Activated naive CD4-positive, alpha-beta T cell treated with anti-CD3 and anti-CD28 coated beads, Interleukin-2, amount 50 U/mL, for 16 hours (primary cell): Measurements from ENCODE around the gene PGAP1.

Source experiments
- DNase-seq: peaks from one replicate; pipeline ENCODE4 v3.0.0-alpha.2; 2020

PGAP1 gene

DNA sequence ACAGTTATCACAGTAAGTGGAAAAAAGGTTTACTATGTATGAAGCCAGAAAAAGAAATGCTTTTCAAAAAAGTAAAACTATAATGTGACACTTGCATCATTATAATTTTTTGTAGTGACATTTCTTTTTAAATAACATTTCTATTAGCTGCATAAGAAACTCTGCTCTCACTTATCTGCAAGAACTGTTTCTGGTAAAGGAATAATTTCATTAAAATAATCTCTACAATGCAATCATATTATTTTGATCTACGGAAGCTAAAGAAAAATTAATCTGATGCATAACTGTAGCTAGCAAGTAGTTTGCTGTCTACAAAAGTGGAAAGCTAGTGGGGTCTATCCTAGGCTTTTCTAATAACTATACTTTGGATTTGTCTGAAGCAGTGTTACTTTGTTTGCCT is 50.1 kb downstream of the PGAP1 start:
- no peak for DNase-seq

DNA sequence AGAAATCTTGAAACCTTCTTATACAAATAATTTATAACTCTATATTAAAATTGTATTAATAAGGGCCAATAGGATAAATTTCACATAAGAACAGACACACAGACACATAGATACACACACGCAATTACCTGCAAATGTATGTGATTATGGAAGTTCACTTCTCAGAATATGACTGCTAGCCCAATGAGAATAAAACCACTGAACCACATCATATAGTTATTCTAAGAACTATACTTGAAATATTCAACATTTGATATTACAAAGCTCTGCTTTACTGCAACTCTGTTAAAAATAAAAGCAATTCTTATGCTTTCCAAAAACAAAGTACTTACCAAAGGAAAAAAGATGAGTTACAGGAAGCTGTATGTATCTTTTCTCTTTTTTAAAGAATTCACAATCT is 51.1 kb downstream of the PGAP1 start:
- no peak for DNase-seq

DNA sequence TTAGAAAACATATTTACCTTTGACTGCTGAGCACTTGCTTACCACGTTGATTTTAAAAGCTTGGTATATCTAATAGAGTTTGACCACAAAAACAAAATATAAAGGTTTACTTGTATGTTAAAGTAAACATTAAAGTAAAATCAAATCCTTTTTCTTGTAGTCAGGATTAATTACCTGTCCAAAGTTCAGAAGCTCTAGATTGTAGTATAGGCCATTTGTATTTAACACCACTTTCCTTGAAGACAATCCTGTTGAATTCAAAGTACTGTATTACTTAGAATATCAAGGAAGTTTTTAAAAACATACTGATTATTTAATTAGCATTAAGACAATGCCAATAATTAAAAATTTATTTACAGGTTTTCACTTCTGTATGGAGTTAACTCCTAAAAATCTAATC is 53.0 kb downstream of the PGAP1 start:
- no peak for DNase-seq

DNA sequence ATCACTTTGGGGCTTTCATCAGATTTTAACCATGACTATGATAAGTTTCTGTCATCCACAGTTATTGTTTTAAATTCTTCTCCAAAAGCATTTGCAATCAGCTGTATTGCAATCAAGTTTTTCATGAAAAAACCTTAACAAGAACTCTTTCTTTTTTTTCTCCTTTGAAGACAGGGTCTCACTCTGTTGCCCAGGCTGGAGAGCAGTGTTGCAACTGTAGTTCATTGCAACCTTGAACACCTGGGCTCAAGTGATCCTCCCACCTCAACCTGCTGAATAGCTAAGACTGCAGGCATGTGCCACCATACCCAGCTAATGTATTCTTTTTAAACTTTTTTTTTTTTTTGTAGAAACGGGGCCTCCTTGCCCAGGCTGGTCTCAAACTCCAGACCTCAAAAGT is 71.9 kb downstream of the PGAP1 start:
- DNase-seq, result no peak

DNA sequence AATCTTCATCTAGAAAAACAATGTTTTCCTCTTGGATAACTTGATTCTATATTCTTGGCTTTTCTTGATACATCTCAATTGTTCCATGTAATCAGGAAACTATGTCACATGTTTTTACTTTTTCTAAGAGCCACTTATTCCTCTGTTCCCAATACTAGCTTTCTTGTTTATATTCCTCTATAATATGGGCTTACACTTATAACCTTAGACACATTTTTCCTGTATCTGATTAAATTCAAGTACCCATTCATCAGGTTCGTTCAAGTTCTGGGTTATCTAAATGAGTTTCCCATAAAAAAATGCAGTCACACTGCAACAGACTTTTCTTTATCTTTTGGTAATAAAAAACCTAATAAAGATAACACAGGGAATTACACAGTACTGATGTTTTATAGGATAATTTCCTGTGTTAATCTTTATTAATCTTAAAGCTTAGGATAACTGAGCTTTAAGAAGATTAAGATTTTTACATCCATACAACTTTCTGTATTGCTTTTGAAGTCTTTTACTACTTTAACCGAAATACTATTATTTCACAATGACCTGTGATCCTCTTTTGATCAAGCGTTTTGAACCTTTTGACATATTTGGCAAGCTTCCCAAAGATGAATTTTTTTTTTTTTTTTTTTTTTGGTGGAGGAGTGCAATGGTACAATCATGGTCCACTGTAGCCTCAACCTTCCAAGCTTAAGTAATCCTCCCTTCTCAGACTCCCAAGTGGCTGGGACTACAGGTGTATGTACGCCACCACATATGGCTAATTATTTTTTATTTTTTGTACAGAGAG is 73.0 kb downstream of the PGAP1 start:
- DNase-seq, result no peak

DNA sequence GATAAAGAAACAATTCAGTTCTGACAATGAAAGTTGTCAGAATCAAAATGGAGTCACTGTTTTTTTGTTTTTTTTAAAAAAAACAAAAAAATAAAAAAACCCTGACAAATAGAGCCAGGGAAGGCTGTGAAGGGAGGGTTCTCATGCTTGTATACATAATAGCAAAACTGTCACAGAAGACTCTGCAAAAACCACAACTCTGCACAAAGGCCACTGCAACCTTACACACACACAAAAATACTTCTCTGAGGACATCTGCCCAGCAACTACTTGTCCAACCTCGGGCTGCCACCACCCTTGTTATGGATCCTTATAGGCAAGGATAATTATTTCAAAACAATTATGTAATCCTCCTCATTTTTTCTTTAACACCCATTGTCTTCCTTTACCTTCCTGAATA is 75.4 kb downstream of the PGAP1 start:
- no peak for DNase-seq

DNA sequence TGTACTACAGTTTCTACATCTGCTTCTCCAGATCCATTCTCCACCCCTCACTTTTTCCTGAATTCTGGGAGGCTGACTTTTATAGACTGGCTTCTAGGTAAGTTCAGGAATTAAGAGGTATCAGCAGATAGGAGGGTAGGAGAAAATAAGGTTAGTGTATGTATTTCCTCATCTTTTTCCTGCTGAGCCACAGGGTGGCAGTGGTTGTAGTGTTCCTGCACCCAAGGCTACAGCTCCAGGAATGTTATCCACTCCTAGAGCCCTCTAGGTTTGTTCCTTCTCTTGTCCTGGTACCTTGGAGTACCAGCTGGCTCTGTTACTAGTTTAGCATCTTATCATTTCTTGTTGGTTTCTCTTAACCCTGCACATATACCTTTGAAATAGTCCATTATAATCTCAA is 76.6 kb downstream of the PGAP1 start:
- no peak for DNase-seq

DNA sequence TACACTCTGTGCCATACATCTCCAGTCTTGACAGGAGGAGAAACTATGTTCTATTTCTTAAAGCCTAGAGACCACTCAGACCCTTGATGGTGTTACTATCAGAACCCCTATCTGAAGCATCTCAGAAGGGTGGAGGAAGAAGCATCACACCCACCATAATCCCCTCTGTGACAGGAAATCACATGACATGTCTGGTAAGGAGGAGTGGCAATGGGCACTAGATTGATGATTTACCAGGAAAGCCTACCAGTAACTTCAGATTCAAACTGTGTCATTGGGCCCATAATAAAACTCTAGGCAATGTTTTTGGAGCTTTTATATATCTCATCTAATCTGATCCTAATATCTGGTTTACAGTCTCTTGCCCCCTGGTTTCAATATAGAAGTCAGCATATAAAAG is 80.2 kb downstream of the PGAP1 start:
- no peak for DNase-seq

DNA sequence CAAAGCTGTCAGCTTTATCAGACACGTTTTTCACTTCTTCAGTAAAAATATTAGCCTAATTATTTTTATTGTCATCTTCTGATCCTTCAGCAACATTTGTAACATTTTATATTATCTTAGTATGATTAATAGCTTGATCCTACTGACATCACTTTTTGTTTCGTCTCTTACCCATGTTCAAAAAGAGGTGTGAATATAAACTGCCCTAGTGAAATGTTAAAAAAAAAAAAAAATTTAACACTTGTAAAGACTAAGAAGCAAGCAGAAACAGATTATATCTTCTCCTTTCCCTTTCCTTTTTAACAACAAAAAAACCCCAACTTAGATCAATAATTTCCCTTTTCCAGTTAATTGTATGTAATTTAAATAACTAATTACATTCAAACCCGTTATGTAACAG is 81.1 kb downstream of the PGAP1 start:
- DNase-seq, result no peak

DNA sequence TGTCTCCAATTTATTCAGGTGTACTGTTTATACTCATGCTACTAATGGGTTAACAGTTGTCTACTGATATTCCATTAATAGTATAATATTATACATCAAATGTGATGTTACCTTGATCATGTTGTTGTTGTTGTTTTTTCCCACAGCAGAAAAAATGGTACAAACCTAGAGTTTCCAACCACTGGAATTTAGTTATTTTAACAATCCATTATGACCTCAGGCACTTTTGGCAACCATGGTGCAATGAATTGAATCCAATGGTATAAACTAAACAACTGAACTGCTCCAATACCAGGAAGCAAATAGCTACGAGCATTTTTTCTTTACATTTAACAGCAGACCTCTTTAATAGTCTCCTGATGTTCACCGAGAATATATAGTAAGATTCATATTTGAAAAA is 86.3 kb downstream of the PGAP1 start:
- DNase-seq, result no peak

DNA sequence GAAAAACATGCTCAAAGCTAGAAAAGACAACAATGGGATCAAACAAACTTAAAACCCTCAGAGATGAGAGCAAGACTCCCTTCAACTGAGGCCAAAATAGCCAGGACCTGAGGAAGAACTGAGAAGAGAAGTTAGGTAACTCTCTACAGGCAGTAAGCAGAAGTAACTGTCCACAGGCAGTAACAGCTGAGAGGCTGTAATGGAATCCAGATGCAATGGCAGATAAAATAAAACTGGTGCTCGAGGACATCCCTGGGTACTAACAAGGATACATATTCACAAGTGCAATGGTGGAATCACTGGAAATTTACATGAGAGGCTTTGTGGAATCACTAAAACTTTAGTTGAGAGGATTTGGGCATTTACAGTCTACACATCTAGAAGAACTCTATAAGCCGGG is 86.9 kb downstream of the PGAP1 start:
- no peak for DNase-seq

DNA sequence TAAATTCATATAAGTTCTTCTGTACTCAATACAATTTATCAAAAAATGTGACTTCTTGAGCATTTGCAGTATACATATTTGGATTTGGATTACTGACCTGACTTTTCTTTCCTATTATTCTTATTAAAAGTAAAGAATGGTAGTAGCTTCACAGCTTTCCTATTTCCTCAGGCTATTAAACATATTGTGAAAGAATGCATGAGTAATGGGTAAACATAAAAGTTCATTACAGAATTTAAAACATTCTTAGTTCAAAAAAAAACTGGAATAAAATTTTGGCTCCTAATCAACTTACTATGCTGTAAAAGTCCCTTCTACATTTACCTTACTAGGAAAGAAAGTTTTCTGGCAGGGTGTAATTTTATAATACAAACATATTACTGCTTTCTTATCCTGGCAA is 90.1 kb downstream of the PGAP1 start:
- no peak for DNase-seq

DNA sequence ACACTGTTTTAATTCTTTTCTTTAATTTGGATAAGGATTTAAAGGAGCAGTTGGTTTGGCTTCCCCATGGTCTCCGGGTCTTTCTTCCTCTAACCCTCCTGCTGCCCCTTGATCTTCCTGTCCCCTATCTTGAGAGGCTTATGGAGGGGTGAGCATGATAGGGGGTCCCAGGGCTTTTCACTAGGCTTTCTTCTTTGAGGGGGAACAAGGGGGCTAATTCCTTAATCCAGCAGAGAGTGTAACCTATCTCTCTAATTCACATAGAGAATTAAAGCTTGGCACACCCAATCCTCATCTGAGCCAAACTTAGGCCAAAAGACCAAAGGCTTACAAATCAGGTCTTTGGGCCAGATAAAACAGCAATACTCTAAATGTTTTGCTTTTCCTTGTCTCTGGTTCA is 95.8 kb downstream of the PGAP1 start:
- DNase-seq, result no peak

DNA sequence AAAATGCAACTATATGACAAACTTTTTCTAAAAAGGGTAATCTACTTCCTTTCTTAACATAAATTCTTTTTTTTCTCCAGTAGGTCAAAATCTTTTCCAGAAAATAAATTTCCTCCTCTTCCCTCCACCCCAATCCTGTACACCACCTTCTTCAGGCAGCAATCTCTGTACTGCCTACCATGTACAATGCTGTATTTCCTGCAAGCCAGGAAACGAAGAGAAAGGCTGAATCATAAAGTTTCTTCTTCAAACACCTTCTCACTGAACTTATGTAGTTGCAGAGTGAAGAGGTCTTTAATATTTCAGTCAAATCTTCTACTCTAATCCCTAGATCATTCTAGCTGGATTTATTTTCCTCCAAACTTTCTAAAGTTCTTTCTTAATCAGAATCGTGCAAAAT is 99.2 kb downstream of the PGAP1 start:
- no peak for DNase-seq

DNA sequence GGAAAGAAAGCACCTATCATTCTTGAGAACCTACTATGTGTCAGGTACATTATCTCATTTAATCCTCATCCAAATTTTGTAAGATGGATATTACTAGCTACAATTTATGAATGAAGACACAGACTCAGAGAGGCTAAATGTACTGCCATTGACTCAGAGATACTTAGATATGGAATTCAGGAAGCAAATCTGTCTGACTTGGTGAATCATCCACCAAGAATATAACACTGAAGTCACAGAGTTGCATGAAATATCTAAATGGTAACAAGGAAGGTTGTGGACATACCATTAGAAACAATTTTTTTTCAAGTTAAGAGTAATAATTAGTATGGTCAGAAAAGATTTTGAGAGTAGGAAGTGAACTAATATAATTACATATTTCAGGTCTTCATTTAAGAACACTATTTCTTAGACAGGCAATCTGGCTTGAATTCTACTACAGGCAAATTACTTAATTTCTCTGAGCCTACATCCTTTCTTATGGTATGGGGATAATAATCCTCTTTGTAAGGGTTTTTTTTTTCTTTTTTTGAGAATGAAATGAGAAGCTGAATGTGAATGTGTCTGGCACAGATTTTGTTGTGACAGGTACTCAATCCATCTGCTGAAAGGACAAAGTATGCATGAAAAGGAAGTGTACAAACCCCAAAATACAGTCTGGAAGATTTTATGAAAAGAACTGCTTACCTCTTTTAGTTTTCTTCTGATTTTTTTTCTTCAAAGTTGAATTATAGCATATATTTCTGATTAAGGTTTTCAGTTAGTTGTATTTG is 102.6 kb downstream of the PGAP1 start:
- no peak for DNase-seq

DNA sequence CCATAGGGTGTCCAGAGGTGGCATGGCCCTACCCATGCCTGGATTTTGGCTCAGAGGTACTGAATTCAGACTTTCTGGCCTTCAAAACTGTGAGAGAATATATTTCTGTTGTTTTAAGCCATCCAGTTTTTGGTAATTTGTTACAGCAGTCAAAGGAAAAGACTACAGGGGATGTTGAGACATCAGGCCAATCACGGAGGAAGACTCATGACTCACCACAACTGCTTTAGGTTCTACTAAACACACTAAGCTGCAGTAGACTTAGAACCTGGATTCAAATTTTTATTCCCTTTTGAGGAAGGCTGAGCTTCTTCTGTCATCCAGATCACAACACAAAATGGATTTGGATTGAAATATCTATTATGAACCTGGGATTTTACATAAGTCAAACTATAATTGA is 105.3 kb downstream of the PGAP1 start:
- DNase-seq, result no peak

DNA sequence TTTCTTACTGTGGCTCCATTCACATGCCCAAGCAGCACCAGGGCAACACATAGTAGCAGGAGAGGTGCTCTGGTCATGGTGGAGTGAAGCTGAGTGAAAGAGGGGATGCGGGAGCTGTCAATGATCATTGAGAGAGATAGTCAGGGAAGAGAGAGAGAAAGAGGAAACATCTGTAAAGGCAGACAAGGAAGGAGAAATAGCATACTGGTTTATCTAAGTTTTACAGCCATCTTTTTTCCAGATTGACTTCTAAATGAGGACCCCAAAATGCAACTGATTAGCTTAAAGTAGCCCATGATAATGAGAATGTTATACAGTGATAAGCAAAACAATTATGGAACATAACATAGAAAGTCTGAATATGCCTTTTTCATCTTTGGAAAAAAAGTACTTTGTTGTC is 117.2 kb downstream of the PGAP1 start, which contains the start of gene C2orf66:
C2orf66 (minus strand) TSS at position 96 of the 400 bp plus-strand sequence; CDS start at position 77, 19 bp downstream.
- no peak for DNase-seq

DNA sequence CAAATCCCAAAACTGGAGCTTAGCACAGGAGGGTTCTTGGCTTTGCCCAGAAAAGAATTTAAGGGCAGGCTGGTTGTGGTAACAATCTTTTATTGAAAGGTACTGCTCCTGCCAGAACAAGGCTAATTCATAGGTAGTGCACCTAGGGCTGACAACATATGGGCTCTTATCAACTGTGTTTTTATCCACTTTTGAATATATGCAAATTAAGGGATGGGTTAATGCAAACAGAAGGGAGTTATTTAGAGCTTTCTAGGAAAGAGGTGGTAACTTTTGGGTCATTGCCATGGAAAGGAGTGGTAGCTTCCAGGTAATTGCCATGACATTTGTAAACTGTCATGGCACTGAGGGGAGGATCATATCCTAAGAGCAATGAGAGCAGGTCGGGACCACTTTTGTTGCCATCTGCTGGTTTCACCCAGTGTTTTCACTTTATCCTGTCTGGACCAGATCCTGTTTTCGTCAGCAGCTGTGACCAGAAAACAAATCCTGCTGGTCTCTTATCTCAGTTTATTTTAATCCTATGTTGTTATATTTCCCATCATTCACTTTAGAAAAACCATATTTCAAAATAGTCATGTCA is 118.3 kb downstream of the PGAP1 start:
- no peak for DNase-seq

DNA sequence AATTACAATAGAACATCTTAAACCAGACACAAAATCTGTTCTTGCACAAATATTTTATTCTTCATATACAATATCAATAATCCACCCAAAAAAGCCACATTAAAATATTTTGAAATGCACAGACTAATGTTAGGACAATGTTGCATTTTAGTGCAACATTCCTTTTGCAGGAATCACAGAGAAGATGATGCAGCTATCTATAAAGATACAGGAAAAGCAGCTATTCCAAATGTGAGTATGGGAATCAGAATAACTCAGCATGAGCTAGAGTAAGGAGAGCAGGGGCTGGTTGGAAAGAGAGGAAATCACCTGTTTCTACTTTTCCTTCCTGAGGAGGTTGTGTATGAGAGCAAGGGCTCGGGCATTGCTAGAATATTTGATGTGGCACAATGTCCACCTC is 122.1 kb downstream of the PGAP1 start:
- DNase-seq, result no peak

DNA sequence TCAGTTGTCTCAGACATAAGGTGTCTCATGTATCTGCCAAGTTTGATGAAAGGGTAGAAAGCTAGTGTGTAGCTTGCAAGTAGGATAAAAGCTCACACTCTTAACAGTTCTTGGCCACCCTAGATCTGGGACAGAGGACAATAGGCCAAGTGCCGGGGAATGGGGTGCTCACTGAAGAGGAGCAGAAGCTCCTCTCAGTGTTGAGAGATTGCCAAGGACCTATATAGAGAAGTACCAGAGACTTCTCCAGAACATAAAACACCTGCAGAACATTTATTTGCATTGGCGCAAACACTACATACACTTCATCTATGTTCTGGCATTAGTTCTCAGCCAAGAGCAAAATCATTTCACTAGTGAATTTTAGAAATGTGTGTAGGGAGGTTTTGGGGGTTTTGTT is 124.1 kb downstream of the PGAP1 start:
- no peak for DNase-seq

DNA sequence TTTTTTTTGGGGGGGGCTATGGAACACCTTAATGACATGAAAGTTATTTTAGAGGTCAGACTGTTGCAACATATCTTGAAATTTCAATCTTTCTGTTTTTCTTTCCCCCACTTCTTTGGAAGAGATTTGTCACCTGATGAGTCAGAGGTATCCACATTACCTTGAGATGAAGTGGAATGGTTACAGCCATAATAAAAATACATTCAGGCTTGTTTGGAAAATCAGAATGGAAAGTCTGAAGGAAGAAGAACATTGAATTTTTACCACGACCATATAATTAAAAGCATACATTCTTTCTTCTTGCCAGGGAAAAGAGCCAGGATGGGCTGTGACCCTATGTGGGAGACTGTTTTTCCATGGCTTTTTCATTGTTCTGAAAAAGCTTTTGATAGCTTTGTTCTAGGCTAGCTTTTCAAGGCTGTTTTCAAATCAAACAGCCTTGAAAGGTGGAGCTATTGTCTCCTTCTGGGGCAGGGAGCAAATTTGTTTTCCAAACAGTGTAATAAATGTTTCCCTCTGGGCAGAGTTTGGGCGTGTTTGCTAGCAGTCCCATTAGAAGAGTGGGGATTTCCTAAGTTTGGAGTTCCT is 124.7 kb downstream of the PGAP1 start:
- no peak for DNase-seq

DNA sequence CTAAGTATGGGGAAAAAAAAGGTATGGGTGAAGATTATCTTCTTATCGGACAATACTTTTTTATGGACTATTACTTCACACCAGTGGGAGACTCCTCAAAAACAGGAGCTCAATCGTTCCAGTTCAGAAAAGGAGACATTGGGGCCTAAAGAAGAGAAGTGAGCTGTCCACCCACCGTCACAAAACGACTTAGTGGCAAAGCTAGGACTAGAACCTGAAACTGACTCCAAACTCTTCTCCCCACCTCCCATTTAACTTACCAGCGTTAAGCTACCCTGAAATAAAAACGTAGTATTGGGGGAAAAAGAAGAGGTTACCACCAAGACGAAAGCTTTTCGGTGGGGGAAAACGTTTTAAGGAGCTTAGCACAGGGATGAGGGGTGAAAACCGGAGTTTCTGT is 127.5 kb downstream of the PGAP1 start:
- no peak for DNase-seq

DNA sequence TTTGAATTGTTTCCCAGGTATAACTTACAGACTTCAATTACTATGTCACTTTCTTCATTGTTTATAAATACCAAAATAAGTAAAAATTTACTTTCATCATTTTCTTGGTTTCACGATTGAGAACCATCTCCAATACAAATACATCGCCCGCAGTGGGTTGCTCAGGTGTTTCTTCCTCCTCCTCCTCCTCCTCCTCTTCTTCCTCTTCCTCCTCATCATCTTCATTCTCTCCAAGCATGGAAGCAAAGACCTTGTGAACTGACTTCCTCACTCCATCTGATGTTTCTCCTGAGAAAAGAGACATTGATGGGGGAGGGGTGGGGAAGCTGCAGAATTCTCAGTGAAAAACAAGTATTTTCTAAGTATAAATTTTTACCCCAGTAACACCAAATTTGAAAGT is 133.6 kb downstream of the PGAP1 start:
- DNase-seq, result no peak
